GM23338 (cell line): ENCODE results near the gene GALNT5. TPM values are rescaled to one million over a fixed set of nuclear protein-coding genes. Genes with fewer than 3 reads are reported as not detected.

Experiments used
- ATAC-seq: fragments of 200-7000 bp; cut with Tn5 transposase; 3 replicates; pipeline ENCODE4 v1.9.1; 2020
- DNase-seq: peaks from one replicate; pipeline ENCODE4 v3.0.0-alpha.2; 2015; ENCODE audit warnings: low spot score
- H2AFZ ChIP-seq: fragments of 200-600 bp; sonication (generic); 2 replicates; pipeline ENCODE4 v1.8.0; 2016; ENCODE audit warnings: antibody characterized with exemption, mild to moderate bottlenecking, moderate library complexity
- H3F3A ChIP-seq: fragments of 200-600 bp; sonication (generic); replicated peaks from 2 replicates; pipeline ENCODE4 v1.8.0; 2017; ENCODE audit warnings: antibody characterized with exemption, mixed run types, low read depth
- H3K27ac ChIP-seq: fragments of 200-600 bp; sonication (generic); 2 replicates; pipeline ENCODE4 v1.6.1; 2016; ENCODE audit warnings: low read depth
- H3K27me3 ChIP-seq: fragments of 200-600 bp; sonication (generic); 2 replicates; pipeline ENCODE4 v1.8.0; 2016; ENCODE audit warnings: mild to moderate bottlenecking, mixed run types, moderate library complexity; ENCODE audit not compliant: insufficient read depth
- H3K36me3 ChIP-seq: fragments of 200-600 bp; sonication (generic); 2 replicates; pipeline ENCODE4 v1.8.0; 2016; ENCODE audit warnings: mild to moderate bottlenecking; ENCODE audit not compliant: insufficient read depth
- H3K4me1 ChIP-seq: fragments of 200-600 bp; sonication (generic); 2 replicates; pipeline ENCODE4 v1.8.0; 2016; ENCODE audit warnings: mild to moderate bottlenecking, moderate library complexity; ENCODE audit not compliant: insufficient read depth
- H3K4me2 ChIP-seq: fragments of 200-600 bp; sonication (generic); 2 replicates; pipeline ENCODE4 v1.7.1; 2017; ENCODE audit warnings: mixed run types
- H3K4me3 ChIP-seq: fragments of 200-600 bp; sonication (generic); 2 replicates; pipeline ENCODE4 v1.6.1; 2016; ENCODE audit warnings: mixed run types
- H3K79me2 ChIP-seq: fragments of 200-600 bp; sonication (generic); replicated peaks from 2 replicates; pipeline ENCODE4 v1.8.0; 2017; ENCODE audit warnings: mild to moderate bottlenecking; ENCODE audit not compliant: insufficient read depth
- H3K9me2 ChIP-seq: fragments of 200-600 bp; sonication (generic); 2 replicates; pipeline ENCODE4 v1.8.0; 2017; ENCODE audit not compliant: insufficient read depth
- H4K20me1 ChIP-seq: fragments of 200-600 bp; sonication (generic); replicated peaks from 2 replicates; pipeline ENCODE4 v1.8.0; 2017; ENCODE audit warnings: mild to moderate bottlenecking; ENCODE audit not compliant: insufficient read depth
- H3K27ac Mint-ChIP-seq: 2 replicates; pipeline ENCODE4 v1.8.0; 2020; ENCODE audit warnings: inconsistent platforms, mild to moderate bottlenecking, moderate library complexity, mixed read lengths
- H3K27me3 Mint-ChIP-seq: 3 replicates; pipeline ENCODE4 v1.8.0; 2022; ENCODE audit warnings: low read depth, mild to moderate bottlenecking, moderate library complexity, mixed read lengths, inconsistent platforms; ENCODE audit not compliant: insufficient read depth, poor library complexity
- H3K36me3 Mint-ChIP-seq: 3 replicates; pipeline ENCODE4 v1.8.0; 2021; ENCODE audit warnings: low read depth, mild to moderate bottlenecking, inconsistent platforms, moderate library complexity, mixed read lengths
- H3K4me1 Mint-ChIP-seq: 3 replicates; pipeline ENCODE4 v1.8.0; 2020; ENCODE audit warnings: mild to moderate bottlenecking, inconsistent platforms, mixed read lengths
- H3K4me3 Mint-ChIP-seq: 3 replicates; pipeline ENCODE4 v1.8.0; 2021; ENCODE audit warnings: moderate library complexity, mild to moderate bottlenecking, inconsistent platforms, mixed read lengths
- H3K9me3 Mint-ChIP-seq: 3 replicates; pipeline ENCODE4 v1.8.0; 2020; ENCODE audit warnings: moderate library complexity, mild to moderate bottlenecking, inconsistent platforms, mixed read lengths
- ETS1 ChIP-seq: IDR thresholded peaks from 2 replicates; pipeline ENCODE4 v1.6.1; 2016; ENCODE audit warnings: antibody characterized with exemption
- EZH2 ChIP-seq: fragments of 200-600 bp; sonication (generic); IDR thresholded peaks from one replicate; pipeline ENCODE4 v1.8.0; 2017; ENCODE audit warnings: antibody characterized with exemption, mild to moderate bottlenecking, low read depth; ENCODE audit not compliant: unreplicated experiment
- EZH2phosphoT487 ChIP-seq: fragments of 200-600 bp; sonication (generic); IDR thresholded peaks from one replicate; pipeline ENCODE4 v1.8.1; 2018; ENCODE audit warnings: antibody characterized with exemption; ENCODE audit not compliant: unreplicated experiment
- JUNB ChIP-seq: IDR thresholded peaks from one replicate; pipeline ENCODE4 v1.6.1; 2016; ENCODE audit warnings: antibody characterized with exemption; ENCODE audit not compliant: unreplicated experiment
- NANOG ChIP-seq: IDR thresholded peaks from 2 replicates; pipeline ENCODE4 v1.6.1; 2016; ENCODE audit warnings: antibody characterized with exemption, borderline replicate concordance
- POLR2AphosphoS5 ChIP-seq: IDR thresholded peaks from 2 replicates; pipeline ENCODE4 v1.6.1; 2016; ENCODE audit warnings: antibody characterized with exemption, low read depth
- STAT1 ChIP-seq: IDR thresholded peaks from one replicate; pipeline ENCODE4 v1.6.1; 2016; ENCODE audit warnings: antibody characterized with exemption; ENCODE audit not compliant: unreplicated experiment
- ZNF114 ChIP-seq: fragments of 250-450 bp; sonication (Bioruptor Pico); IDR thresholded peaks from 2 replicates; pipeline ENCODE4 v1.5.0; 2020; ENCODE audit warnings: mild to moderate bottlenecking, moderate library complexity
- polyA plus RNA-seq: library from polyadenylated mRNA; unstranded; fragments of >200 nt; fragmentation: Nextera tagmentation; extraction: Ambion mirVana; gene quantifications from 2 replicates; pipeline ENCODE4 v1.2.1, GENCODE V29; 2016
- total RNA-seq: library from RNA; depleted of rRNA; stranded (reverse); fragments of >200 nt; shearing (Covaris generic); gene quantifications from 2 replicates; pipeline ENCODE4 v1.2.3, GENCODE V29; 2014
- TF ChIP-seq, protein P1 (sequence below): fragments of 250-450 bp; sonication (Bioruptor Pico); IDR thresholded peaks from 2 replicates; pipeline ENCODE4 v1.5.0; 2020; ENCODE audit warnings: mild to moderate bottlenecking, moderate library complexity
- TF ChIP-seq, protein P2 (sequence below), 2 experiments: fragments of 200-600 bp in 1 of 2; sonication (generic) in 1 of 2; conservative IDR thresholded peaks; 2 replicates each; pipeline versions ENCODE4 v1.5.1 to v1.6.1; 2016 to 2017; ENCODE audit warnings: antibody characterized with exemption in 2 of 2, low read depth in 2 of 2, mild to moderate bottlenecking in 2 of 2, moderate library complexity in 1 of 2
- TF ChIP-seq, protein P3 (sequence below): IDR thresholded peaks from one replicate; pipeline ENCODE4 v1.6.1; 2018; ENCODE audit warnings: antibody characterized with exemption; ENCODE audit not compliant: unreplicated experiment

GALNT5 gene
- total and polyA plus RNA-seq, 2 experiments from 2014 or later: 0.05 to 0.14 TPM

- TF ChIP-seq, protein P1, sequence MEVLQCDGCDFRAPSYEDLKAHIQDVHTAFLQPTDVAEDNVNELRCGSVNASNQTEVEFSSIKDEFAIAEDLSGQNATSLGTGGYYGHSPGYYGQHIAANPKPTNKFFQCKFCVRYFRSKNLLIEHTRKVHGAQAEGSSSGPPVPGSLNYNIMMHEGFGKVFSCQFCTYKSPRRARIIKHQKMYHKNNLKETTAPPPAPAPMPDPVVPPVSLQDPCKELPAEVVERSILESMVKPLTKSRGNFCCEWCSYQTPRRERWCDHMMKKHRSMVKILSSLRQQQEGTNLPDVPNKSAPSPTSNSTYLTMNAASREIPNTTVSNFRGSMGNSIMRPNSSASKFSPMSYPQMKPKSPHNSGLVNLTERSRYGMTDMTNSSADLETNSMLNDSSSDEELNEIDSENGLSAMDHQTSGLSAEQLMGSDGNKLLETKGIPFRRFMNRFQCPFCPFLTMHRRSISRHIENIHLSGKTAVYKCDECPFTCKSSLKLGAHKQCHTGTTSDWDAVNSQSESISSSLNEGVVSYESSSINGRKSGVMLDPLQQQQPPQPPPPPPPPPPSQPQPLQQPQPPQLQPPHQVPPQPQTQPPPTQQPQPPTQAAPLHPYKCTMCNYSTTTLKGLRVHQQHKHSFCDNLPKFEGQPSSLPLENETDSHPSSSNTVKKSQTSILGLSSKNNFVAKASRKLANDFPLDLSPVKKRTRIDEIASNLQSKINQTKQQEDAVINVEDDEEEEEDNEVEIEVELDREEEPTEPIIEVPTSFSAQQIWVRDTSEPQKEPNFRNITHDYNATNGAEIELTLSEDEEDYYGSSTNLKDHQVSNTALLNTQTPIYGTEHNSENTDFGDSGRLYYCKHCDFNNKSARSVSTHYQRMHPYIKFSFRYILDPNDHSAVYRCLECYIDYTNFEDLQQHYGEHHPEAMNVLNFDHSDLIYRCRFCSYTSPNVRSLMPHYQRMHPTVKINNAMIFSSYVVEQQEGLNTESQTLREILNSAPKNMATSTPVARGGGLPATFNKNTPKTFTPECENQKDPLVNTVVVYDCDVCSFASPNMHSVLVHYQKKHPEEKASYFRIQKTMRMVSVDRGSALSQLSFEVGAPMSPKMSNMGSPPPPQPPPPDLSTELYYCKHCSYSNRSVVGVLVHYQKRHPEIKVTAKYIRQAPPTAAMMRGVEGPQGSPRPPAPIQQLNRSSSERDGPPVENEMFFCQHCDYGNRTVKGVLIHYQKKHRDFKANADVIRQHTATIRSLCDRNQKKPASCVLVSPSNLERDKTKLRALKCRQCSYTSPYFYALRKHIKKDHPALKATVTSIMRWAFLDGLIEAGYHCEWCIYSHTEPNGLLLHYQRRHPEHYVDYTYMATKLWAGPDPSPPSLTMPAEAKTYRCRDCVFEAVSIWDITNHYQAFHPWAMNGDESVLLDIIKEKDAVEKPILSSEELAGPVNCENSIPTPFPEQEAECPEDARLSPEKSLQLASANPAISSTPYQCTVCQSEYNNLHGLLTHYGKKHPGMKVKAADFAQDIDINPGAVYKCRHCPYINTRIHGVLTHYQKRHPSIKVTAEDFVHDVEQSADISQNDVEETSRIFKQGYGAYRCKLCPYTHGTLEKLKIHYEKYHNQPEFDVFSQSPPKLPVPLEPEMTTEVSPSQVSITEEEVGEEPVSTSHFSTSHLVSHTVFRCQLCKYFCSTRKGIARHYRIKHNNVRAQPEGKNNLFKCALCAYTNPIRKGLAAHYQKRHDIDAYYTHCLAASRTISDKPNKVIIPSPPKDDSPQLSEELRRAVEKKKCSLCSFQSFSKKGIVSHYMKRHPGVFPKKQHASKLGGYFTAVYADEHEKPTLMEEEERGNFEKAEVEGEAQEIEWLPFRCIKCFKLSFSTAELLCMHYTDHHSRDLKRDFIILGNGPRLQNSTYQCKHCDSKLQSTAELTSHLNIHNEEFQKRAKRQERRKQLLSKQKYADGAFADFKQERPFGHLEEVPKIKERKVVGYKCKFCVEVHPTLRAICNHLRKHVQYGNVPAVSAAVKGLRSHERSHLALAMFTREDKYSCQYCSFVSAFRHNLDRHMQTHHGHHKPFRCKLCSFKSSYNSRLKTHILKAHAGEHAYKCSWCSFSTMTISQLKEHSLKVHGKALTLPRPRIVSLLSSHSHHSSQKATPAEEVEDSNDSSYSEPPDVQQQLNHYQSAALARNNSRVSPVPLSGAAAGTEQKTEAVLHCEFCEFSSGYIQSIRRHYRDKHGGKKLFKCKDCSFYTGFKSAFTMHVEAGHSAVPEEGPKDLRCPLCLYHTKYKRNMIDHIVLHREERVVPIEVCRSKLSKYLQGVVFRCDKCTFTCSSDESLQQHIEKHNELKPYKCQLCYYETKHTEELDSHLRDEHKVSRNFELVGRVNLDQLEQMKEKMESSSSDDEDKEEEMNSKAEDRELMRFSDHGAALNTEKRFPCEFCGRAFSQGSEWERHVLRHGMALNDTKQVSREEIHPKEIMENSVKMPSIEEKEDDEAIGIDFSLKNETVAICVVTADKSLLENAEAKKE: no peak
- no peak for TF ChIP-seq ZNF114 (CRISPR knock-in tag)
- TF ChIP-seq POLR2AphosphoS5: no peak
- no peak for TF ChIP-seq ETS1
- no peak for TF ChIP-seq JUNB
- no peak for TF ChIP-seq NANOG
- TF ChIP-seq EZH2: no peak
- TF ChIP-seq EZH2phosphoT487: no peak
Measured at GRCh38 chr2:157233506-157233905, 24.0 kb upstream of the GALNT5 start (continued).

DNA sequence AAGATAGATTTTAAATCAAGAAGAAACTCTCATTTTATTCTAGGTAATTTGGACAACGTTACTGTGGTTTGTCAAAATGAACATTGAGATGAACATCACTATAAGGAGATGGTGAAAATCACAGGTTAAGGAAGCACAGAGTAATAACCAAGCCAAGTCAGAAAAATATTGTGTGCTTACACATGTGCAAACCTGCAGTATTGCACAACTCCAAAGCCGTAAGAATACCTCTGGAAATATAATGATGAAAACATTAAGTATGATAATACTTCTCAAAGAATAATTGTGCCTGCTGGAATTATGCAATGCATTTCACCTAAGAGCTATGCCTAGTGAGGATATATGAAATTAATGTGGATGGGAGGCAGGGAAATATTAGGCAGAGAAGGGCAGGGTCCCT is 21.1 kb upstream of the GALNT5 start:
- Histone ChIP-seq H2AFZ (no peak overlapping the region), H3K4me1 (no peaks in the 10 kb centered on the region), H3K4me3 (no peak overlapping the region), H3K36me3 (no peaks in the 10 kb centered on the region), H3K27ac (no peak overlapping the region), H3K4me2 (no peak overlapping the region), H4K20me1 (no peaks in the 10 kb centered on the region), H3K9me2 (no peaks in the 10 kb centered on the region), H3K27me3 (no peaks in the 10 kb centered on the region), H3K79me2 (no peaks in the 10 kb centered on the region), H3F3A (no peaks in the 10 kb centered on the region)
- H3K27me3 Mint-ChIP-seq: peaks cover 2% of the 10 kb centered on the region
- TF ChIP-seq, protein P2, sequence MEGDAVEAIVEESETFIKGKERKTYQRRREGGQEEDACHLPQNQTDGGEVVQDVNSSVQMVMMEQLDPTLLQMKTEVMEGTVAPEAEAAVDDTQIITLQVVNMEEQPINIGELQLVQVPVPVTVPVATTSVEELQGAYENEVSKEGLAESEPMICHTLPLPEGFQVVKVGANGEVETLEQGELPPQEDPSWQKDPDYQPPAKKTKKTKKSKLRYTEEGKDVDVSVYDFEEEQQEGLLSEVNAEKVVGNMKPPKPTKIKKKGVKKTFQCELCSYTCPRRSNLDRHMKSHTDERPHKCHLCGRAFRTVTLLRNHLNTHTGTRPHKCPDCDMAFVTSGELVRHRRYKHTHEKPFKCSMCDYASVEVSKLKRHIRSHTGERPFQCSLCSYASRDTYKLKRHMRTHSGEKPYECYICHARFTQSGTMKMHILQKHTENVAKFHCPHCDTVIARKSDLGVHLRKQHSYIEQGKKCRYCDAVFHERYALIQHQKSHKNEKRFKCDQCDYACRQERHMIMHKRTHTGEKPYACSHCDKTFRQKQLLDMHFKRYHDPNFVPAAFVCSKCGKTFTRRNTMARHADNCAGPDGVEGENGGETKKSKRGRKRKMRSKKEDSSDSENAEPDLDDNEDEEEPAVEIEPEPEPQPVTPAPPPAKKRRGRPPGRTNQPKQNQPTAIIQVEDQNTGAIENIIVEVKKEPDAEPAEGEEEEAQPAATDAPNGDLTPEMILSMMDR (conservative IDR thresholded peaks at IDR 0.05; ENCODE audit: low read depth in 2 of 2): no peak
- TF ChIP-seq, protein P3, sequence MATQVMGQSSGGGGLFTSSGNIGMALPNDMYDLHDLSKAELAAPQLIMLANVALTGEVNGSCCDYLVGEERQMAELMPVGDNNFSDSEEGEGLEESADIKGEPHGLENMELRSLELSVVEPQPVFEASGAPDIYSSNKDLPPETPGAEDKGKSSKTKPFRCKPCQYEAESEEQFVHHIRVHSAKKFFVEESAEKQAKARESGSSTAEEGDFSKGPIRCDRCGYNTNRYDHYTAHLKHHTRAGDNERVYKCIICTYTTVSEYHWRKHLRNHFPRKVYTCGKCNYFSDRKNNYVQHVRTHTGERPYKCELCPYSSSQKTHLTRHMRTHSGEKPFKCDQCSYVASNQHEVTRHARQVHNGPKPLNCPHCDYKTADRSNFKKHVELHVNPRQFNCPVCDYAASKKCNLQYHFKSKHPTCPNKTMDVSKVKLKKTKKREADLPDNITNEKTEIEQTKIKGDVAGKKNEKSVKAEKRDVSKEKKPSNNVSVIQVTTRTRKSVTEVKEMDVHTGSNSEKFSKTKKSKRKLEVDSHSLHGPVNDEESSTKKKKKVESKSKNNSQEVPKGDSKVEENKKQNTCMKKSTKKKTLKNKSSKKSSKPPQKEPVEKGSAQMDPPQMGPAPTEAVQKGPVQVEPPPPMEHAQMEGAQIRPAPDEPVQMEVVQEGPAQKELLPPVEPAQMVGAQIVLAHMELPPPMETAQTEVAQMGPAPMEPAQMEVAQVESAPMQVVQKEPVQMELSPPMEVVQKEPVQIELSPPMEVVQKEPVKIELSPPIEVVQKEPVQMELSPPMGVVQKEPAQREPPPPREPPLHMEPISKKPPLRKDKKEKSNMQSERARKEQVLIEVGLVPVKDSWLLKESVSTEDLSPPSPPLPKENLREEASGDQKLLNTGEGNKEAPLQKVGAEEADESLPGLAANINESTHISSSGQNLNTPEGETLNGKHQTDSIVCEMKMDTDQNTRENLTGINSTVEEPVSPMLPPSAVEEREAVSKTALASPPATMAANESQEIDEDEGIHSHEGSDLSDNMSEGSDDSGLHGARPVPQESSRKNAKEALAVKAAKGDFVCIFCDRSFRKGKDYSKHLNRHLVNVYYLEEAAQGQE: no peak
- no peak for TF ChIP-seq EZH2
- no peak for TF ChIP-seq STAT1
- H3K9me3 Mint-ChIP-seq: no peaks in the 10 kb centered on the region; the same call in 2 of the 3 replicates
- no peaks in the 10 kb centered on the region for H3K4me1 Mint-ChIP-seq
- no peak overlapping the region for H3K4me3 Mint-ChIP-seq
- H3K27ac Mint-ChIP-seq: no peak overlapping the region
- no peak for ATAC-seq
- no peak for DNase-seq
- H3K36me3 Mint-ChIP-seq: no peaks in the 10 kb centered on the region
